ENCODE measurements around the gene STH.

DNA sequence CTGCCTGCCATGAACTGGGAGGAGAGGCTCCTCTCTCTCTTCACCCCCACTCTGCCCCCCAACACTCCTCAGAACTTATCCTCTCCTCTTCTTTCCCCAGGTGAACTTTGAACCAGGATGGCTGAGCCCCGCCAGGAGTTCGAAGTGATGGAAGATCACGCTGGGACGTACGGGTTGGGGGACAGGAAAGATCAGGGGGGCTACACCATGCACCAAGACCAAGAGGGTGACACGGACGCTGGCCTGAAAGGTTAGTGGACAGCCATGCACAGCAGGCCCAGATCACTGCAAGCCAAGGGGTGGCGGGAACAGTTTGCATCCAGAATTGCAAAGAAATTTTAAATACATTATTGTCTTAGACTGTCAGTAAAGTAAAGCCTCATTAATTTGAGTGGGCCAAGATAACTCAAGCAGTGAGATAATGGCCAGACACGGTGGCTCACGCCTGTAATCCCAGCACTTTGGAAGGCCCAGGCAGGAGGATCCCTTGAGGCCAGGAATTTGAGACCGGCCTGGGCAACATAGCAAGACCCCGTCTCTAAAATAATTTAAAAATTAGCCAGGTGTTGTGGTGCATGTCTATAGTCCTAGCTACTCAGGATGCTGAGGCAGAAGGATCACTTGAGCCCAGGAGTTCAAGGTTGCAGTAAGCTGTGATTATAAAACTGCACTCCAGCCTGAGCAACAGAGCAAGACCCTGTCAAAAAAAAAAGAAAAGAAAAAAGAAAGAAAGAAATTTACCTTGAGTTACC lies 36.7 kb upstream of the STH start:
- TF ChIP-seq, protein P1, sequence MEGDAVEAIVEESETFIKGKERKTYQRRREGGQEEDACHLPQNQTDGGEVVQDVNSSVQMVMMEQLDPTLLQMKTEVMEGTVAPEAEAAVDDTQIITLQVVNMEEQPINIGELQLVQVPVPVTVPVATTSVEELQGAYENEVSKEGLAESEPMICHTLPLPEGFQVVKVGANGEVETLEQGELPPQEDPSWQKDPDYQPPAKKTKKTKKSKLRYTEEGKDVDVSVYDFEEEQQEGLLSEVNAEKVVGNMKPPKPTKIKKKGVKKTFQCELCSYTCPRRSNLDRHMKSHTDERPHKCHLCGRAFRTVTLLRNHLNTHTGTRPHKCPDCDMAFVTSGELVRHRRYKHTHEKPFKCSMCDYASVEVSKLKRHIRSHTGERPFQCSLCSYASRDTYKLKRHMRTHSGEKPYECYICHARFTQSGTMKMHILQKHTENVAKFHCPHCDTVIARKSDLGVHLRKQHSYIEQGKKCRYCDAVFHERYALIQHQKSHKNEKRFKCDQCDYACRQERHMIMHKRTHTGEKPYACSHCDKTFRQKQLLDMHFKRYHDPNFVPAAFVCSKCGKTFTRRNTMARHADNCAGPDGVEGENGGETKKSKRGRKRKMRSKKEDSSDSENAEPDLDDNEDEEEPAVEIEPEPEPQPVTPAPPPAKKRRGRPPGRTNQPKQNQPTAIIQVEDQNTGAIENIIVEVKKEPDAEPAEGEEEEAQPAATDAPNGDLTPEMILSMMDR (conservative IDR thresholded peaks at IDR 0.05; ENCODE audit: low read depth in 2 of 2): no peak
- no peak for TF ChIP-seq POLR2AphosphoS5 (IDR thresholded peaks at IDR 0.05; ENCODE audit: low read depth)

All from GM23338 (cell line).